ENCODE measurements around the gene SMCHD1.
"Not testable (repeated sequence)": the region's sequence is repeated elsewhere in the genome, so short reads cannot be mapped to it uniquely, and the experiment has no call there.

Gene SMCHD1

GRCh38 chr18:2656237-2656980, 883 bp downstream of the SMCHD1 start:
- peak overlapping the region; percentile 82 to 97 for H3K9ac ChIP-seq (ENCODE audit: low read depth in 1 of 2, low read length in 2 of 2)
- peaks cover 0 to 17% of the 10 kb centered on the region in 2 donors for H3K4me1 ChIP-seq (ENCODE audit: control insufficient read depth in 1 of 2, insufficient read depth in 2 of 2, low read length in 2 of 2)
- H3K27ac ChIP-seq (ENCODE audit: low read depth, low read length): peak overlapping the region; percentile 96
- no peaks in the 10 kb centered on the region for H3K27me3 ChIP-seq (ENCODE audit: control insufficient read depth in 1 of 2, insufficient read depth in 2 of 2, low read length in 2 of 2)
- peaks cover 0 to 3% of the 10 kb centered on the region in 2 donors for H3K36me3 ChIP-seq (ENCODE audit: control insufficient read depth in 1 of 2, insufficient read depth in 2 of 2, low read length in 2 of 2)
- no peaks in the 10 kb centered on the region for H3K9me3 ChIP-seq (ENCODE audit: control insufficient read depth in 1 of 2, low read length in 2 of 2)
- H3K4me3 ChIP-seq (ENCODE audit: low read depth in 1 of 2, low read length in 2 of 2): peak overlapping the region; percentile 95

GRCh38 chr18:2656981-2657512, 1.5 kb downstream of the SMCHD1 start:
- Histone ChIP-seq H3K9me3 (ENCODE audit: control insufficient read depth in 1 of 2, low read length in 2 of 2) (no peaks in the 10 kb centered on the region), H3K27me3 (ENCODE audit: control insufficient read depth in 1 of 2, insufficient read depth in 2 of 2, low read length in 2 of 2) (no peaks in the 10 kb centered on the region), H3K4me1 (ENCODE audit: control insufficient read depth in 1 of 2, insufficient read depth in 2 of 2, low read length in 2 of 2) (peaks cover 0 to 17% of the 10 kb centered on the region in 2 donors), H3K9ac (ENCODE audit: low read depth in 1 of 2, low read length in 2 of 2) (peak overlapping the region; percentile 82 to 97), H3K27ac (ENCODE audit: low read depth, low read length) (peak overlapping the region; percentile 96), H3K4me3 (ENCODE audit: low read depth in 1 of 2, low read length in 2 of 2) (peak overlapping the region; percentile 95), H3K36me3 (ENCODE audit: control insufficient read depth in 1 of 2, insufficient read depth in 2 of 2, low read length in 2 of 2) (peaks cover 0 to 3% of the 10 kb centered on the region in 2 donors)

GRCh38 chr18:2657788-2658458, 2.4 kb downstream of the SMCHD1 start:
- no peaks in the 10 kb centered on the region for H3K27me3 ChIP-seq (ENCODE audit: control insufficient read depth in 1 of 2, insufficient read depth in 2 of 2, low read length in 2 of 2)
- H3K4me1 ChIP-seq (ENCODE audit: control insufficient read depth in 1 of 2, insufficient read depth in 2 of 2, low read length in 2 of 2): peaks cover 0 to 17% of the 10 kb centered on the region in 2 donors
- H3K4me3 ChIP-seq (ENCODE audit: low read depth in 1 of 2, low read length in 2 of 2): peak overlapping the region; percentile 95
- no peak overlapping the region for H3K27ac ChIP-seq (ENCODE audit: low read depth, low read length)
- peak overlapping the region in 1 of 2 donors; percentile 82 for H3K9ac ChIP-seq (ENCODE audit: low read depth in 1 of 2, low read length in 2 of 2)
- H3K36me3 ChIP-seq (ENCODE audit: control insufficient read depth in 1 of 2, insufficient read depth in 2 of 2, low read length in 2 of 2): peaks cover 0 to 3% of the 10 kb centered on the region in 2 donors
- no peaks in the 10 kb centered on the region for H3K9me3 ChIP-seq (ENCODE audit: control insufficient read depth in 1 of 2, low read length in 2 of 2)

- H3K4me3 ChIP-seq (ENCODE audit: low read depth in 1 of 2, low read length in 2 of 2); H3K27me3 ChIP-seq (ENCODE audit: control insufficient read depth in 1 of 2, insufficient read depth in 2 of 2, low read length in 2 of 2); H3K9ac ChIP-seq (ENCODE audit: low read depth in 1 of 2, low read length in 2 of 2); H3K9me3 ChIP-seq (ENCODE audit: control insufficient read depth in 1 of 2, low read length in 2 of 2); H3K27ac ChIP-seq (ENCODE audit: low read depth, low read length); H3K36me3 ChIP-seq (ENCODE audit: control insufficient read depth in 1 of 2, insufficient read depth in 2 of 2, low read length in 2 of 2): not testable (repeated sequence)
- peaks cover 0 to 21% of the 10 kb centered on the region in 2 donors for H3K4me1 ChIP-seq (ENCODE audit: control insufficient read depth in 1 of 2, insufficient read depth in 2 of 2, low read length in 2 of 2)
Measured at GRCh38 chr18:2660849-2661248, 5.3 kb downstream of the SMCHD1 start.

- not testable (repeated sequence) for H3K27me3 ChIP-seq (ENCODE audit: control insufficient read depth in 1 of 2, insufficient read depth in 2 of 2, low read length in 2 of 2); H3K4me3 ChIP-seq (ENCODE audit: low read depth in 1 of 2, low read length in 2 of 2); H3K9me3 ChIP-seq (ENCODE audit: control insufficient read depth in 1 of 2, low read length in 2 of 2); H3K9ac ChIP-seq (ENCODE audit: low read depth in 1 of 2, low read length in 2 of 2); H3K27ac ChIP-seq (ENCODE audit: low read depth, low read length)
- Histone ChIP-seq H3K4me1 (ENCODE audit: control insufficient read depth in 1 of 2, insufficient read depth in 2 of 2, low read length in 2 of 2) (peaks cover 0 to 21% of the 10 kb centered on the region in 2 donors), H3K36me3 (ENCODE audit: control insufficient read depth in 1 of 2, insufficient read depth in 2 of 2, low read length in 2 of 2) (peaks cover 7 to 10% of the 10 kb centered on the region in 2 donors)
Measured at GRCh38 chr18:2662288-2662687, 6.8 kb downstream of the SMCHD1 start.

GRCh38 chr18:2662990-2663389, 7.5 kb downstream of the SMCHD1 start:
- H3K27me3 ChIP-seq (ENCODE audit: control insufficient read depth in 1 of 2, insufficient read depth in 2 of 2, low read length in 2 of 2): no peaks in the 10 kb centered on the region
- no peak overlapping the region for H3K27ac ChIP-seq (ENCODE audit: low read depth, low read length)
- no peaks in the 10 kb centered on the region for H3K9me3 ChIP-seq (ENCODE audit: control insufficient read depth in 1 of 2, low read length in 2 of 2)
- H3K9ac ChIP-seq (ENCODE audit: low read depth in 1 of 2, low read length in 2 of 2): no peak overlapping the region
- H3K36me3 ChIP-seq (ENCODE audit: control insufficient read depth in 1 of 2, insufficient read depth in 2 of 2, low read length in 2 of 2): peaks cover 10 to 17% of the 10 kb centered on the region in 2 donors
- peaks cover 0 to 21% of the 10 kb centered on the region in 2 donors for H3K4me1 ChIP-seq (ENCODE audit: control insufficient read depth in 1 of 2, insufficient read depth in 2 of 2, low read length in 2 of 2)
- H3K4me3 ChIP-seq (ENCODE audit: low read depth in 1 of 2, low read length in 2 of 2): no peak overlapping the region

- H3K36me3 ChIP-seq (ENCODE audit: control insufficient read depth in 1 of 2, insufficient read depth in 2 of 2, low read length in 2 of 2): peaks cover 28 to 84% of the 10 kb centered on the region in 2 donors
- H3K9me3 ChIP-seq (ENCODE audit: control insufficient read depth in 1 of 2, low read length in 2 of 2): no peaks in the 10 kb centered on the region
- no peak overlapping the region for H3K4me3 ChIP-seq (ENCODE audit: low read depth in 1 of 2, low read length in 2 of 2)
- no peak overlapping the region for H3K9ac ChIP-seq (ENCODE audit: low read depth in 1 of 2, low read length in 2 of 2)
- H3K27me3 ChIP-seq (ENCODE audit: control insufficient read depth in 1 of 2, insufficient read depth in 2 of 2, low read length in 2 of 2): no peaks in the 10 kb centered on the region
- no peak overlapping the region for H3K27ac ChIP-seq (ENCODE audit: low read depth, low read length)
- no peaks in the 10 kb centered on the region for H3K4me1 ChIP-seq (ENCODE audit: control insufficient read depth in 1 of 2, insufficient read depth in 2 of 2, low read length in 2 of 2)
Measured at GRCh38 chr18:2672410-2672809, 16.9 kb downstream of the SMCHD1 start.

GRCh38 chr18:2672872-2673271, 17.3 kb downstream of the SMCHD1 start:
- Histone ChIP-seq H3K4me1 (ENCODE audit: control insufficient read depth in 1 of 2, insufficient read depth in 2 of 2, low read length in 2 of 2) (no peaks in the 10 kb centered on the region), H3K9me3 (ENCODE audit: control insufficient read depth in 1 of 2, low read length in 2 of 2) (no peaks in the 10 kb centered on the region), H3K9ac (ENCODE audit: low read depth in 1 of 2, low read length in 2 of 2) (no peak overlapping the region), H3K36me3 (ENCODE audit: control insufficient read depth in 1 of 2, insufficient read depth in 2 of 2, low read length in 2 of 2) (peaks cover 28 to 84% of the 10 kb centered on the region in 2 donors), H3K4me3 (ENCODE audit: low read depth in 1 of 2, low read length in 2 of 2) (no peak overlapping the region), H3K27me3 (ENCODE audit: control insufficient read depth in 1 of 2, insufficient read depth in 2 of 2, low read length in 2 of 2) (no peaks in the 10 kb centered on the region), H3K27ac (ENCODE audit: low read depth, low read length) (no peak overlapping the region)

GRCh38 chr18:2678933-2679332, 23.4 kb downstream of the SMCHD1 start:
- not testable (repeated sequence) for H3K27me3 ChIP-seq (ENCODE audit: control insufficient read depth in 1 of 2, insufficient read depth in 2 of 2, low read length in 2 of 2); H3K9ac ChIP-seq (ENCODE audit: low read depth in 1 of 2, low read length in 2 of 2); H3K9me3 ChIP-seq (ENCODE audit: control insufficient read depth in 1 of 2, low read length in 2 of 2); H3K4me3 ChIP-seq (ENCODE audit: low read depth in 1 of 2, low read length in 2 of 2); H3K4me1 ChIP-seq (ENCODE audit: control insufficient read depth in 1 of 2, insufficient read depth in 2 of 2, low read length in 2 of 2); H3K27ac ChIP-seq (ENCODE audit: low read depth, low read length)
- peaks cover 16 to 40% of the 10 kb centered on the region in 2 donors for H3K36me3 ChIP-seq (ENCODE audit: control insufficient read depth in 1 of 2, insufficient read depth in 2 of 2, low read length in 2 of 2)

- Histone ChIP-seq H3K4me1 (ENCODE audit: control insufficient read depth in 1 of 2, insufficient read depth in 2 of 2, low read length in 2 of 2) (no peaks in the 10 kb centered on the region), H3K27ac (ENCODE audit: low read depth, low read length) (no peak overlapping the region), H3K27me3 (ENCODE audit: control insufficient read depth in 1 of 2, insufficient read depth in 2 of 2, low read length in 2 of 2) (no peaks in the 10 kb centered on the region), H3K4me3 (ENCODE audit: low read depth in 1 of 2, low read length in 2 of 2) (no peak overlapping the region), H3K36me3 (ENCODE audit: control insufficient read depth in 1 of 2, insufficient read depth in 2 of 2, low read length in 2 of 2) (peaks cover 11 to 30% of the 10 kb centered on the region in 2 donors), H3K9me3 (ENCODE audit: control insufficient read depth in 1 of 2, low read length in 2 of 2) (no peaks in the 10 kb centered on the region), H3K9ac (ENCODE audit: low read depth in 1 of 2, low read length in 2 of 2) (no peak overlapping the region)
Measured at GRCh38 chr18:2680216-2680792, 24.8 kb downstream of the SMCHD1 start.

Data from duodenal mucosa (tissue), 2 donors.